Activated CD8-positive, alpha-beta memory T cell treated with anti-CD3 and anti-CD28 coated beads for 24 hours (primary cell): ENCODE measurements around the gene SATB1.
"Not testable (repeated sequence)": the region's sequence is repeated elsewhere in the genome, so short reads cannot be mapped to it uniquely, and the experiment has no call there.

ENCODE experiments used
- DNase-seq: peaks from one replicate; pipeline ENCODE4 v3.0.0-alpha.2; 2020

The SATB1 gene

GRCh38 chr3:18424729-18425640 lies at the start of gene SATB1:
TSS of gene SATB1 (minus strand) at chr3:18425339. CDS start at chr3:18420967, 4,372 bp downstream.
- peak; percentile 86 for DNase-seq

GRCh38 chr3:18474202-18474601 lies 49.1 kb upstream of the SATB1 start:
- no peak for DNase-seq

- no peak for DNase-seq
Observed at GRCh38 chr3:18469775-18470174, 44.6 kb upstream of the SATB1 start.

- DNase-seq, result no peak
Observed at GRCh38 chr3:18466136-18466535, 41.0 kb upstream of the SATB1 start.

- no peak for DNase-seq
Observed at GRCh38 chr3:18454766-18455165, 29.6 kb upstream of the SATB1 start.

- DNase-seq, result not testable (repeated sequence)
Observed at GRCh38 chr3:18449618-18450017, 24.5 kb upstream of the SATB1 start.

GRCh38 chr3:18447720-18448119 lies 22.6 kb upstream of the SATB1 start:
- no peak for DNase-seq

GRCh38 chr3:18446149-18446825 lies 21.1 kb upstream of the SATB1 start:
- no peak for DNase-seq

GRCh38 chr3:18445401-18446148 lies 20.4 kb upstream of the SATB1 start:
- DNase-seq, result peak; percentile 87

GRCh38 chr3:18444595-18445400 lies 19.7 kb upstream of the SATB1 start:
- DNase-seq, result peak; percentile 89

GRCh38 chr3:18443665-18444594 lies 18.8 kb upstream of the SATB1 start:
- DNase-seq, result peak; percentile 77

GRCh38 chr3:18442756-18443664 lies 17.9 kb upstream of the SATB1 start:
- no peak for DNase-seq

- no peak for DNase-seq
Observed at GRCh38 chr3:18441551-18441950, 16.4 kb upstream of the SATB1 start.

GRCh38 chr3:18440066-18440722 lies 15.1 kb upstream of the SATB1 start:
- no peak for DNase-seq

- no peak for DNase-seq
Observed at GRCh38 chr3:18439281-18439680, 14.1 kb upstream of the SATB1 start.

- peak; percentile 72 for DNase-seq
Observed at GRCh38 chr3:18438586-18438985, 13.4 kb upstream of the SATB1 start.

GRCh38 chr3:18436213-18436612 lies 11.1 kb upstream of the SATB1 start:
- no peak for DNase-seq

- no peak for DNase-seq
Observed at GRCh38 chr3:18434711-18435110, 9.6 kb upstream of the SATB1 start.

- no peak for DNase-seq
Observed at GRCh38 chr3:18432752-18433151, 7.6 kb upstream of the SATB1 start.

- no peak for DNase-seq
Observed at GRCh38 chr3:18431266-18431665, 6.1 kb upstream of the SATB1 start.
